OCI-LY3 (cell line): Measurements from ENCODE around the gene DOC2A.
"Not testable (repeated sequence)": the region's sequence is repeated elsewhere in the genome, so short reads cannot be mapped to it uniquely, and the experiment has no call there.

Experiments used
- H2AFZ ChIP-seq: fragments of 200-600, 300-600 bp; shearing (Covaris generic); 2 replicates; pipeline ENCODE4 v1.6.0; 2014; ENCODE audit warnings: antibody characterized with exemption, low read depth, low read length
- H3K27ac ChIP-seq: fragments of 200-600, 300-600 bp; sonication (generic); 2 replicates; pipeline ENCODE4 v1.5.1; 2014; ENCODE audit warnings: mild to moderate bottlenecking, low read length, moderate library complexity, mixed read lengths
- H3K27me3 ChIP-seq: fragments of 200-600, 300-600 bp; sonication (generic); 2 replicates; pipeline ENCODE4 v1.6.1; 2014; ENCODE audit warnings: low read depth, low read length, mixed read lengths
- H3K36me3 ChIP-seq: fragments of 200-600, 300-600 bp; sonication (generic); replicated peaks from 2 replicates; pipeline ENCODE3; 2014; ENCODE audit warnings: low read depth, low read length, mixed read lengths
- H3K4me1 ChIP-seq: fragments of 300-600, 200-600 bp; sonication (generic); 2 replicates; pipeline ENCODE4 v1.6.1; 2014; ENCODE audit warnings: low read length, mixed read lengths
- H3K4me2 ChIP-seq: fragments of 200-600, 300-600 bp; sonication (generic); 2 replicates; pipeline ENCODE4 v1.6.1; 2014; ENCODE audit warnings: low read length, mixed read lengths
- H3K4me3 ChIP-seq: fragments of 300-600, 200-600 bp; sonication (generic); 2 replicates; pipeline ENCODE4 v1.5.1; 2014; ENCODE audit warnings: antibody characterized with exemption, mild to moderate bottlenecking, low read length, moderate library complexity
- H3K79me2 ChIP-seq: fragments of 300-600, 200-600 bp; shearing (Covaris generic); 2 replicates; pipeline ENCODE4 v1.6.1; 2014; ENCODE audit warnings: mild to moderate bottlenecking, low read length, mixed read lengths
- H3K9ac ChIP-seq: fragments of 300-600, 200-600 bp; shearing (Covaris generic); 2 replicates; pipeline ENCODE4 v1.6.0; 2014; ENCODE audit warnings: mild to moderate bottlenecking, low read length, moderate library complexity
- H3K9me3 ChIP-seq: fragments of 200-600, 300-600 bp; shearing (Covaris generic); 2 replicates; pipeline ENCODE4 v1.6.1; 2014; ENCODE audit warnings: low read length, mixed read lengths; ENCODE audit not compliant: insufficient read depth
- H4K20me1 ChIP-seq: fragments of 200-600, 300-600 bp; sonication (generic); 2 replicates; pipeline ENCODE4 v1.6.1; 2016; ENCODE audit warnings: low read length, mixed read lengths; ENCODE audit not compliant: insufficient read depth
- CTCF ChIP-seq: fragments of 200-600, 300-600 bp; sonication (generic); IDR thresholded peaks from 2 replicates; pipeline ENCODE4 v1.5.1; 2014; ENCODE audit warnings: antibody characterized with exemption, low read length, low read depth
- EZH2phosphoT487 ChIP-seq: fragments of 200-600 bp; shearing (Covaris generic); IDR thresholded peaks from 2 replicates; pipeline ENCODE4 v1.6.1; 2018; ENCODE audit warnings: antibody characterized with exemption, mixed run types, low read depth

Gene DOC2A

GRCh38 chr16:30016555-30017276, 5.9 kb upstream of the DOC2A start:
- H3K4me1 ChIP-seq, result peaks cover 22% of the 10 kb centered on the region
- H4K20me1 ChIP-seq, result no peaks in the 10 kb centered on the region
- H3K9ac ChIP-seq, result no peak overlapping the region
- H3K9me3 ChIP-seq, result no peaks in the 10 kb centered on the region
- H3K27me3 ChIP-seq, result peaks cover 4% of the 10 kb centered on the region; the same call in 1 of the 2 replicates
- H2AFZ ChIP-seq, result no peak overlapping the region
- no peak overlapping the region for H3K27ac ChIP-seq
- H3K36me3 ChIP-seq, result no peaks in the 10 kb centered on the region
- H3K79me2 ChIP-seq, result no peaks in the 10 kb centered on the region
- TF ChIP-seq EZH2phosphoT487 (no peak), CTCF (no peak)
- H3K4me3 ChIP-seq, result no peak overlapping the region
- H3K4me2 ChIP-seq, result no peak overlapping the region

GRCh38 chr16:30015450-30015849, 4.6 kb upstream of the DOC2A start:
- H3K4me3 ChIP-seq, H3K9me3 ChIP-seq, H3K27ac ChIP-seq, H3K4me2 ChIP-seq, H3K79me2 ChIP-seq, H3K36me3 ChIP-seq, H3K9ac ChIP-seq, H3K27me3 ChIP-seq, H4K20me1 ChIP-seq, H2AFZ ChIP-seq: not testable (repeated sequence)
- peaks cover 20% of the 10 kb centered on the region for H3K4me1 ChIP-seq

- H3K9me3 ChIP-seq, H4K20me1 ChIP-seq, H2AFZ ChIP-seq, H3K4me2 ChIP-seq, H3K27me3 ChIP-seq, H3K36me3 ChIP-seq, H3K79me2 ChIP-seq, H3K27ac ChIP-seq, H3K9ac ChIP-seq, H3K4me3 ChIP-seq: not testable (repeated sequence)
- peaks cover 20% of the 10 kb centered on the region for H3K4me1 ChIP-seq
Measured at GRCh38 chr16:30012598-30012997, 1.8 kb upstream of the DOC2A start.

GRCh38 chr16:30011714-30012504, 1.1 kb upstream of the DOC2A start:
- peak overlapping the region; percentile 68; the same call in 1 of the 2 replicates for H3K9ac ChIP-seq
- H3K4me2 ChIP-seq, result peak overlapping the region; percentile 85
- no peaks in the 10 kb centered on the region for H3K27me3 ChIP-seq
- peak overlapping the region; percentile 75 for H2AFZ ChIP-seq
- no peaks in the 10 kb centered on the region for H4K20me1 ChIP-seq
- no peaks in the 10 kb centered on the region for H3K79me2 ChIP-seq
- peaks cover 20% of the 10 kb centered on the region for H3K4me1 ChIP-seq
- H3K9me3 ChIP-seq, result no peaks in the 10 kb centered on the region
- no peak for TF ChIP-seq CTCF
- no peak for TF ChIP-seq EZH2phosphoT487
- no peak overlapping the region for H3K27ac ChIP-seq
- peak overlapping the region; percentile 79 for H3K4me3 ChIP-seq
- H3K36me3 ChIP-seq, result no peaks in the 10 kb centered on the region
